MM.1S (cell line): ENCODE data around the gene OR51B5.

Experiments used
- CTCF ChIP-seq: fragments of 300-600 bp; sonication (generic); IDR thresholded peaks from 2 replicates; pipeline ENCODE4 v1.5.1; 2016; ENCODE audit warnings: antibody characterized with exemption, low read length, mixed read lengths
- EZH2 ChIP-seq: fragments of 300-600 bp; sonication (generic); optimal IDR thresholded peaks from 2 replicates; pipeline ENCODE3; 2017; ENCODE audit warnings: low read depth, mild to moderate bottlenecking, antibody characterized with exemption, low read length, mixed read lengths

GRCh38 chr11:5343474-5344335 lies at the start of gene OR51B5:
- no peak for TF ChIP-seq CTCF
- no peak for TF ChIP-seq EZH2
